22Rv1 (cell line): ENCODE results near the gene PCSK7.

Experiments
- ZFX ChIP-seq: fragments of 450-650 bp; IDR thresholded peaks from 2 replicates; pipeline ENCODE4 v1.6.1; 2017; ENCODE audit warnings: antibody characterized with exemption, borderline replicate concordance
- TF ChIP-seq, protein P1 (sequence below): fragments of 450-650 bp; IDR thresholded peaks from 2 replicates; pipeline ENCODE4 v1.5.1; 2017; ENCODE audit warnings: mild to moderate bottlenecking

GRCh38 chr11:117273550-117274289 is 41.8 kb upstream of the PCSK7 start:
- TF ChIP-seq, protein P1, sequence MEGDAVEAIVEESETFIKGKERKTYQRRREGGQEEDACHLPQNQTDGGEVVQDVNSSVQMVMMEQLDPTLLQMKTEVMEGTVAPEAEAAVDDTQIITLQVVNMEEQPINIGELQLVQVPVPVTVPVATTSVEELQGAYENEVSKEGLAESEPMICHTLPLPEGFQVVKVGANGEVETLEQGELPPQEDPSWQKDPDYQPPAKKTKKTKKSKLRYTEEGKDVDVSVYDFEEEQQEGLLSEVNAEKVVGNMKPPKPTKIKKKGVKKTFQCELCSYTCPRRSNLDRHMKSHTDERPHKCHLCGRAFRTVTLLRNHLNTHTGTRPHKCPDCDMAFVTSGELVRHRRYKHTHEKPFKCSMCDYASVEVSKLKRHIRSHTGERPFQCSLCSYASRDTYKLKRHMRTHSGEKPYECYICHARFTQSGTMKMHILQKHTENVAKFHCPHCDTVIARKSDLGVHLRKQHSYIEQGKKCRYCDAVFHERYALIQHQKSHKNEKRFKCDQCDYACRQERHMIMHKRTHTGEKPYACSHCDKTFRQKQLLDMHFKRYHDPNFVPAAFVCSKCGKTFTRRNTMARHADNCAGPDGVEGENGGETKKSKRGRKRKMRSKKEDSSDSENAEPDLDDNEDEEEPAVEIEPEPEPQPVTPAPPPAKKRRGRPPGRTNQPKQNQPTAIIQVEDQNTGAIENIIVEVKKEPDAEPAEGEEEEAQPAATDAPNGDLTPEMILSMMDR = no peak
- TF ChIP-seq ZFX = no peak
